HAP-1 (cell line): ENCODE measurements around the gene ATP5F1C.
"Not testable (repeated sequence)": the region's sequence is repeated elsewhere in the genome, so short reads cannot be mapped to it uniquely, and the experiment has no call there.

Source experiments
- DNase-seq, 2 experiments: peaks; one replicate each; pipeline ENCODE4 v3.0.0-alpha.2; 2016 to 2020; ENCODE audit warnings: low spot score in 2 of 2
- H3K27me3 ChIP-seq: fragments of 250-450 bp; sonication (Bioruptor Pico); 2 replicates; pipeline ENCODE4 v1.5.1; 2020; ENCODE audit warnings: low read depth, mild to moderate bottlenecking, moderate library complexity
- H3K36me3 ChIP-seq: fragments of 250-450 bp; sonication (Bioruptor Pico); replicated peaks from 2 replicates; pipeline ENCODE4 v1.5.1; 2020; ENCODE audit warnings: mild to moderate bottlenecking
- H3K4me1 ChIP-seq: fragments of 250-450 bp; sonication (Bioruptor Pico); 2 replicates; pipeline ENCODE4 v1.5.1; 2020; ENCODE audit warnings: mild to moderate bottlenecking
- H3K4me3 ChIP-seq: fragments of 250-450 bp; sonication (Bioruptor Pico); 2 replicates; pipeline ENCODE4 v1.5.1; 2020; ENCODE audit warnings: mild to moderate bottlenecking, moderate library complexity
- H3K9me3 ChIP-seq: fragments of 250-450 bp; sonication (Bioruptor Pico); 2 replicates; pipeline ENCODE4 v1.5.1; 2020; ENCODE audit warnings: mild to moderate bottlenecking, moderate library complexity
- in situ Hi-C: fragments of 300-500 bp; cut with MboI; formaldehyde crosslinking; loops from 3 replicates; pipeline ENCODE4 v1.14.3; 2020; ENCODE audit warnings: low sequenced_read_pairs, inconsistent platforms, mixed read lengths

Gene ATP5F1C

GRCh38 chr10:7787857-7788638 lies at the start of gene ATP5F1C, which contains the start of gene KIN:
TSS of gene ATP5F1C (plus strand) at chr10:7788177. CDS start at chr10:7788208, 31 bp downstream.
TSS of gene KIN (minus strand) at chr10:7787993. CDS start at chr10:7787933, 60 bp downstream.
- peak; percentile 94 to 97 for DNase-seq
- peak within 1 kb of the TSS; percentile 77 for H3K4me3 ChIP-seq
- in situ Hi-C loops: no loop called here
- peaks cover 10% of the 10 kb centered on the region; the same call in 1 of the 2 replicates for H3K36me3 ChIP-seq
- H3K9me3 ChIP-seq: no peaks in the 10 kb centered on the region
- H3K4me1 ChIP-seq: peaks cover 30% of the 10 kb centered on the region
- H3K27me3 ChIP-seq: no peaks in the 10 kb centered on the region

DNA sequence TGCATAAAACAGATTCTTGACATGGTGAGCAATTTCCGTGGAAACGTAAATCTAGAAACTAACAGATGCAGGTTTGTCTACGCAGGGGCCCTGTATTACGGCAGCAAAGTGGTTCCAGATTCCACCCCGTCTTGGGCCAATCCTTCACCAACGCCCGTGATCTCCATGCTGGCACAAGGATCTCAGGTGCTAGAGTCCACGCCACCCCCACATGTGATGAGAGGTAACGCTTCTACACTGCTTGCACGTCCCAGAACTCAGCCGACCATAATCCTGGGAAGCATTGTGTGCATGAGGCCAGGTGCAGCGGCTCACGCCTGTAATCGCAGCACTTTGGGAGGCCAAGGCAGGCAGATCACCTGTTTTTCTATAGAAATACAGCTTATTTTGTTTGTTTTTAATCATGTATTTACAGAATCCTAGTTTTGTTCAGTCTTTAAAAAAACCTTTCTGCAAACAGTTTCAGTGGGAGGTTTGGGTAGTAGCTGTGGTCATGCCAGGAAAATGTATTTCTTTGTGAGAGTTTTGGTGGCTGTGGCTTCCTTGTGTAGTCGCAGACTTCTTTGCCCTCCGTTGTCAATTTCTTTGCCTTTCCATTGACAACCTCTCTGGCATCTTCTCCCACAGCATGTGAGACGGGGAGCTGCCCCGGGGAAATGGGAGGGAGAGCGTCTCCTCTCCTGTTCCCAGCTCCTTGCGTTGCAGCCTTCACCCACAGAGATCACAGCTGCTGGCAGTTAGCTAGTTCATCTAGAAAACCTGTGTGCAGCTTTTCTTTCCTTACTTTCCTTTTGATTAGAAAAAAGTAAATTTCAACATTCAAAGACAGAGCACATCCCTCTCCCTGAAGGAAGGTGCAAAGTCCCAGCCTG lies 49.2 kb upstream of the ATP5F1C start:
- H3K36me3 ChIP-seq: no peaks in the 10 kb centered on the region
- peaks cover 7% of the 10 kb centered on the region for H3K4me1 ChIP-seq
- no peak for DNase-seq
- H3K9me3 ChIP-seq: no peaks in the 10 kb centered on the region
- in situ Hi-C loops: no loop called here
- no peaks in the 10 kb centered on the region for H3K27me3 ChIP-seq
- no peak overlapping the region for H3K4me3 ChIP-seq

- H3K36me3 ChIP-seq: no peaks in the 10 kb centered on the region
- in situ Hi-C loops: no loop called here
- DNase-seq: no peak
- H3K4me1 ChIP-seq: peaks cover 7% of the 10 kb centered on the region
- H3K9me3 ChIP-seq: no peaks in the 10 kb centered on the region
- H3K27me3 ChIP-seq: no peaks in the 10 kb centered on the region
- no peak overlapping the region for H3K4me3 ChIP-seq
Observed at GRCh38 chr10:7744307-7744706, 43.7 kb upstream of the ATP5F1C start.

- DNase-seq, H3K9me3 ChIP-seq, H3K27me3 ChIP-seq, in situ Hi-C loops, H3K4me3 ChIP-seq, H3K4me1 ChIP-seq: not testable (repeated sequence)
- H3K36me3 ChIP-seq: peaks cover 16% of the 10 kb centered on the region
Observed at GRCh38 chr10:7748637-7749036, 39.3 kb upstream of the ATP5F1C start.

DNA sequence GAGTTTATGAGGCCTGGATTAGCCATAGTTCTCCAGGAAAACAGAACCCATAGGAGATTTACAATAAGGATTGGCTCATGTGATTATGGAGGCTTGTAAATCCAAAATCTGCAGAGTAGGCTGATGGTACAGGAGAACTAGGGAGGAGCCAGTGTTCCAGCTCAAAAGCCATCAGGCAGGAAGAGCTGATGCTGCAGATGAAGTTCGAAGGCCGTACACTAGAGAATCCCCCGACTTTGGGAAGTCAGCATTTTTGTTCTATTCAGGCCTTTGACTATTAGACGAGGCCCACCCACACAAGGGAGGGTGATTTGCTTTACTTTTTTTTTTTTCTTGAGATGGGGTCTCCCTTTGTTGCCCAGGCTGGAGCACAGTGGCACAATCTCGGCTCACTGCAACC lies 37.8 kb upstream of the ATP5F1C start:
- H3K4me1 ChIP-seq: no peaks in the 10 kb centered on the region; the same call in 1 of the 2 replicates
- peaks cover 19% of the 10 kb centered on the region for H3K36me3 ChIP-seq
- DNase-seq: no peak
- H3K27me3 ChIP-seq: no peaks in the 10 kb centered on the region
- in situ Hi-C loops: no loop called here
- H3K9me3 ChIP-seq: no peaks in the 10 kb centered on the region
- no peak overlapping the region for H3K4me3 ChIP-seq

DNA sequence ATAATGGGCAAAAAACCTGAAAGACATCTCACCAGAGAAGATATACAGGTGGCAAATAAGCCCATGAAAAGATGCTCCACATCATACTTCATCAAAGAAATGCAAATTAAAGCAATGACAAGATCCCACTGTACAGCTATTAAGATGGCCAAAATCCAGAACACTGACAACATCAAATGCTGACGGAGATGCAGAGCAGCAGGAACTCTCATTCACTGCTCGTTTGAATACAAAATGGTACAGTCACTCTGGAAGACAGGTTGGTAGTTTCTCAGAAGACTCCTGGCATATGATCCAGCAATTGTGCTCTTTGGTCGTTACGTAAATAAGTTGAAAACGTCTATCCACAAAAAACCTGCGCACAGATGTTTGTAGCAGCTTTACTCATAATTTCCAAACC lies 35.7 kb upstream of the ATP5F1C start:
- H3K4me1 ChIP-seq: no peaks in the 10 kb centered on the region; the same call in 1 of the 2 replicates
- H3K9me3 ChIP-seq: no peaks in the 10 kb centered on the region
- H3K27me3 ChIP-seq: no peaks in the 10 kb centered on the region
- DNase-seq: no peak
- H3K4me3 ChIP-seq: no peak overlapping the region
- in situ Hi-C loops: no loop called here
- H3K36me3 ChIP-seq: peaks cover 26% of the 10 kb centered on the region

- Histone ChIP-seq H3K36me3 (peaks cover 35% of the 10 kb centered on the region), H3K9me3 (no peaks in the 10 kb centered on the region), H3K4me3 (no peak overlapping the region), H3K4me1 (no peaks in the 10 kb centered on the region; the same call in 1 of the 2 replicates), H3K27me3 (no peaks in the 10 kb centered on the region)
- in situ Hi-C loops: no loop called here
- no peak for DNase-seq
Observed at GRCh38 chr10:7755103-7755502, 32.9 kb upstream of the ATP5F1C start.

GRCh38 chr10:7756360-7756992 lies 31.5 kb upstream of the ATP5F1C start:
- H3K4me1 ChIP-seq: no peaks in the 10 kb centered on the region
- H3K9me3 ChIP-seq: no peaks in the 10 kb centered on the region
- in situ Hi-C loops: no loop called here
- DNase-seq: peak in 1 of 2 experiments; percentile 15
- H3K4me3 ChIP-seq: no peak overlapping the region
- H3K36me3 ChIP-seq: peaks cover 41% of the 10 kb centered on the region
- no peaks in the 10 kb centered on the region for H3K27me3 ChIP-seq

GRCh38 chr10:7763929-7764328 lies 24.0 kb upstream of the ATP5F1C start:
- Histone ChIP-seq H3K9me3 (no peaks in the 10 kb centered on the region), H3K27me3 (no peaks in the 10 kb centered on the region), H3K4me1 (no peaks in the 10 kb centered on the region), H3K36me3 (peaks cover 39% of the 10 kb centered on the region), H3K4me3 (no peak overlapping the region)
- no peak for DNase-seq
- in situ Hi-C loops: no loop called here

DNA sequence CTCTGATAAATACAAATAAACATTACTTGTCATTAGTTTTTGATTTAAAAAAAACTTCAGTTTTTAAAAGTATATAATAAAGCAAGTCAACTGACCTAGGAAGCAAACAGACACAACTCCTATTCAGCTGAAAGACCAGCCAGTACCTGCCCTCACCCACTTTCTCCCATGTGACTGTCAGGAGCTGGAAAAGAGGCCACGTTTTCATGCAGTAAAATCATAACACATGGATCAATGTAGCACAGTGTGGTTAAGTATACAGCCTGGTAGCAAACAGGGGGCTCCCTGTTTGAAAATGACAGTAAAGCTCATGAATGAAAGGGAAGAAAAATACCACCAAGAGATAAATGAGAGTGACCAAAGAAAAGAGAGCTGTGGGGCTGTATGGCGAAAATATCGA lies 21.7 kb upstream of the ATP5F1C start:
- no peaks in the 10 kb centered on the region for H3K9me3 ChIP-seq
- no peaks in the 10 kb centered on the region for H3K4me1 ChIP-seq
- in situ Hi-C loops: no loop called here
- no peak for DNase-seq
- no peak overlapping the region for H3K4me3 ChIP-seq
- H3K27me3 ChIP-seq: no peaks in the 10 kb centered on the region
- H3K36me3 ChIP-seq: peaks cover 49% of the 10 kb centered on the region

- in situ Hi-C loops: no loop called here
- Histone ChIP-seq H3K4me3 (no peak overlapping the region), H3K4me1 (no peaks in the 10 kb centered on the region), H3K27me3 (no peaks in the 10 kb centered on the region), H3K9me3 (no peaks in the 10 kb centered on the region), H3K36me3 (peaks cover 48% of the 10 kb centered on the region)
- DNase-seq: no peak
Observed at GRCh38 chr10:7767209-7767608, 20.8 kb upstream of the ATP5F1C start.

DNA sequence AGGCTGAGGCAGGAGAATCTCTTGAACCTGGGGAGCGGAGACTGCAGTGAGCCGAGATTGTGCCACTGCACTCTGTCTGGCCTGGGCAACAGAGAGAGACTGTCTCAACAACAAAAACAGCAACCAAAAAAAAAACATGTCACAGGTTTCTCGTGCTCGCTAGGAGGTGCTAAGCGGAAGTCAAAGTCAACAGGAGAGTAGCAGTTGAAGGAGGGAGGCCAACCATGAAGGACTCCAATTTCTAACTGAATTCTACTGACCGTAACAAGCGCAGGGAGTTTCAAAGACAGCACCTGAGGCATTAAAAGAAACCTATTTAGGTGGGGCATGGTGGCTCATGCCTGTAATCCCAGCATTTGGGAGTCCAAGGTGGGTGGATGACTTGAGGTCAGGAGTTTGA lies 19.6 kb upstream of the ATP5F1C start:
- in situ Hi-C loops: no loop called here
- Histone ChIP-seq H3K4me1 (no peaks in the 10 kb centered on the region), H3K9me3 (no peaks in the 10 kb centered on the region), H3K36me3 (peaks cover 44% of the 10 kb centered on the region), H3K27me3 (no peaks in the 10 kb centered on the region), H3K4me3 (no peak overlapping the region)
- no peak for DNase-seq

- no peak for DNase-seq
- in situ Hi-C loops: no loop called here
- peaks cover 50% of the 10 kb centered on the region for H3K36me3 ChIP-seq
Observed at GRCh38 chr10:7773845-7774801, 13.9 kb upstream of the ATP5F1C start.

More at GRCh38 chr10:7773845-7774801, 13.9 kb upstream of the ATP5F1C start:
- Histone ChIP-seq H3K27me3 (no peaks in the 10 kb centered on the region), H3K4me3 (no peak overlapping the region), H3K9me3 (no peaks in the 10 kb centered on the region), H3K4me1 (no peaks in the 10 kb centered on the region)
